A549 (cell line): ENCODE measurements around the gene TMEM183A. TPM values are rescaled to one million over a fixed set of nuclear protein-coding genes. Genes with fewer than 3 reads are reported as not detected.
A peak's percentile ranks its signal among the peaks of the same experiment; 100 is the strongest.

Experiments
- ATAC-seq, 2 experiments: fragments of 200-7000 bp in 1 of 2; fragments of >200 bp in 1 of 2; cut with Nextera tagmentation in 1 of 2; cut with Tn5 transposase in 1 of 2; 3 replicates each; pipeline versions ENCODE4 v1.8.0 to v1.9.1; 2018 to 2020; ENCODE audit warnings: mild to moderate bottlenecking in 1 of 2, moderate library complexity in 1 of 2
- CTCF ChIA-PET: fragments of 300-600 bp; sonication (Branson Sonifier 250); formaldehyde crosslinking; extraction: SDS; loops from one replicate; lab custom pipeline; 2021; ENCODE audit warnings: antibody characterized with exemption, inconsistent platforms; lab: Yijun Ruan, JAX
- POLR2A ChIA-PET: fragments of 350-600 bp; formaldehyde crosslinking; extraction: SDS; loops from one replicate; lab custom pipeline; 2021; ENCODE audit warnings: antibody characterized with exemption, inconsistent platforms; lab: Yijun Ruan, JAX
- DNase-seq, 2 experiments: peaks; one replicate each; pipeline versions ENCODE4 v3.0.0 to v3.0.0-alpha.2; 2011 to 2016; ENCODE audit warnings: low read depth in 1 of 2, low spot score in 1 of 2
- FAIRE-seq: peaks from 2 replicates; lab custom pipeline; 2011; peaks lifted over from hg19 to GRCh38; lab: Jason Lieb, UNC
- H3K27ac ChIP-seq, 2 experiments: fragments of >200 bp; sonication (Bioruptor Twin); formaldehyde crosslinking; 3 replicates each; pipeline ENCODE4 v1.5.1; 2016 to 2017
- H3K4me1 ChIP-seq: fragments of >200 bp; sonication (Bioruptor Twin); formaldehyde crosslinking; 3 replicates; pipeline ENCODE4 v1.6.1; 2016
- H3K4me2 ChIP-seq: fragments of >200 bp; sonication (Bioruptor Twin); formaldehyde crosslinking; 3 replicates; pipeline ENCODE4 v1.6.1; 2016
- H3K4me3 ChIP-seq: fragments of >200 bp; sonication (Bioruptor Twin); formaldehyde crosslinking; 3 replicates; pipeline ENCODE4 v1.5.1; 2016
- H3K9me3 ChIP-seq: fragments of >200 bp; sonication (Bioruptor Twin); formaldehyde crosslinking; 3 replicates; pipeline ENCODE4 v1.6.1; 2016
- BCL3 ChIP-seq: fragments of >200 bp; sonication (Bioruptor Twin); formaldehyde crosslinking; IDR thresholded peaks from 3 replicates; pipeline ENCODE4 v1.6.1; 2016
- BHLHE40 ChIP-seq: IDR thresholded peaks from 2 replicates; pipeline ENCODE4 v1.6.1; 2012; ENCODE audit warnings: low read depth, low read length, inconsistent platforms
- CBX2 ChIP-seq: fragments of 200-600 bp; sonication (generic); IDR thresholded peaks from 2 replicates; pipeline ENCODE4 v1.6.1; 2016; ENCODE audit warnings: low read depth, mild to moderate bottlenecking, borderline replicate concordance
- CEBPB ChIP-seq, 2 experiments: fragments of >200 bp in 1 of 2; sonication (Bioruptor Twin) in 1 of 2; formaldehyde crosslinking in 1 of 2; IDR thresholded peaks; 2 replicates each; pipeline ENCODE4 v1.6.1; 2012 to 2016
- CHD4 ChIP-seq: fragments of 200-600 bp; sonication (generic); IDR thresholded peaks from 2 replicates; pipeline ENCODE4 v1.6.1; 2016; ENCODE audit warnings: antibody characterized with exemption, mild to moderate bottlenecking, borderline replicate concordance
- CTCF ChIP-seq: fragments of >200 bp; sonication (Bioruptor Twin); formaldehyde crosslinking; IDR thresholded peaks from 3 replicates; pipeline ENCODE4 v1.5.1; 2016
- EHF ChIP-seq: fragments of 250-450 bp; sonication (Bioruptor Pico); IDR thresholded peaks from 2 replicates; pipeline ENCODE4 v1.5.0; 2020; ENCODE audit warnings: mild to moderate bottlenecking
- EHMT2 ChIP-seq: fragments of 200-600 bp; sonication (generic); IDR thresholded peaks from 2 replicates; pipeline ENCODE4 v1.6.1; 2016; ENCODE audit warnings: antibody characterized with exemption, low read depth, mild to moderate bottlenecking, moderate library complexity
- FOSL2 ChIP-seq, 2 experiments: fragments of 450-650 bp in 1 of 2; fragments of >200 bp in 1 of 2; sonication (Bioruptor Twin) in 1 of 2; formaldehyde crosslinking; IDR thresholded peaks; 2 replicates each; pipeline versions ENCODE4 v1.5.0 to v1.6.1; 2016 to 2020; ENCODE audit warnings: mild to moderate bottlenecking in 1 of 2, moderate library complexity in 1 of 2
- HES2 ChIP-seq: fragments of >200 bp; sonication (Bioruptor Twin); formaldehyde crosslinking; IDR thresholded peaks from 2 replicates; pipeline ENCODE4 v1.6.1; 2016
- HOXB13 ChIP-seq: fragments of 250-450 bp; sonication (Bioruptor Pico); IDR thresholded peaks from 2 replicates; pipeline ENCODE4 v1.5.0; 2020; ENCODE audit warnings: low read depth, mild to moderate bottlenecking, moderate library complexity
- MAZ ChIP-seq: fragments of 150-350 bp; IDR thresholded peaks from 2 replicates; pipeline ENCODE4 v1.6.1; 2014; ENCODE audit warnings: antibody characterized with exemption, low read depth, low read length, borderline replicate concordance
- NFE2L2 ChIP-seq: fragments of 150-350 bp; conservative IDR thresholded peaks from 2 replicates; pipeline ENCODE4 v1.6.1; 2014; ENCODE audit warnings: low read length
- POLR2A ChIP-seq: IDR thresholded peaks from 2 replicates; pipeline ENCODE4 v1.6.1; 2012; ENCODE audit warnings: mild to moderate bottlenecking, low read length
- POLR2AphosphoS2 ChIP-seq: conservative IDR thresholded peaks from 2 replicates; pipeline ENCODE4 v1.6.1; 2012; ENCODE audit warnings: low read length, improper control_type of control experiment, inconsistent platforms
- ZSCAN20 ChIP-seq: fragments of 250-450 bp; sonication (Bioruptor Pico); IDR thresholded peaks from 2 replicates; pipeline ENCODE4 v1.8.0; 2022; ENCODE audit warnings: mild to moderate bottlenecking, moderate library complexity
- WGBS: methylation state at CpG from one replicate; pipeline ENCODE4 v1.1.6; 2017; ENCODE audit errors: missing lambda C conversion rate; 5-methylcytosine and 5-hydroxymethylcytosine counted together
- polyA plus RNA-seq, 4 experiments: library from polyadenylated mRNA; depleted of rRNA in 3 of 4; stranded (reverse); fragments of >200 nt; fragmentation: RNase III in 1 of 4; extraction: RNeasy Plus Mini Kit Qiagen cat#74134 plus additional on column Dnase treatment in 1 of 4; gene quantifications; 2 replicates in 3 of 4; 3 replicates in 1 of 4; pipeline ENCODE4 v1.2.3, GENCODE V29; 2011 to 2017
- TF ChIP-seq, protein P1 (sequence below): IDR thresholded peaks from 2 replicates; pipeline ENCODE4 v1.6.1; 2012; ENCODE audit warnings: low read depth, borderline replicate concordance
- TF ChIP-seq, protein P2 (sequence below): fragments of 200-600 bp; sonication (generic); IDR thresholded peaks from 2 replicates; pipeline ENCODE4 v1.6.1; 2016; ENCODE audit warnings: antibody characterized with exemption, mild to moderate bottlenecking, moderate library complexity

Gene TMEM183A
- polyA plus RNA-seq, 2 of the 4 experiments (the other 2 are of a cell fraction) = 48.4 to 114 TPM

- DNase-seq (no peak), FAIRE-seq (no peak), ATAC-seq (peak; percentile 19 to 44; a peak in 5 of 6 replicates)
- peak overlapping the region; percentile 91 for H3K4me2 ChIP-seq
- 6% methylated on average over 10 of the region's 10 CpGs for WGBS
- H3K4me3 ChIP-seq = peak overlapping the region; percentile 96
- peak overlapping the region; percentile 54 to 97; a peak in 5 of 6 replicates for H3K27ac ChIP-seq
- POLR2A ChIA-PET = interaction anchor here (0.6 to 1.3 kb wide), 2 partner anchors 48 to 618 kb away, joined by 3 to 5 read pairs; partner anchors contain the start of gene TMEM183A
- CTCF ChIA-PET = interaction anchor here (0.7 to 1.8 kb wide), 3 partner anchors 11 to 17 kb away, joined by 3 to 5 read pairs (median 3); no protein-coding TSS in a partner anchor
- H3K4me1 ChIP-seq = peaks cover 33% of the 10 kb centered on the region
- no peaks in the 10 kb centered on the region for H3K9me3 ChIP-seq
- no peak for TF ChIP-seq ZSCAN20 (CRISPR knock-in tag)
- no peak for TF ChIP-seq EHF (CRISPR knock-in tag)
- TF ChIP-seq, protein P1, sequence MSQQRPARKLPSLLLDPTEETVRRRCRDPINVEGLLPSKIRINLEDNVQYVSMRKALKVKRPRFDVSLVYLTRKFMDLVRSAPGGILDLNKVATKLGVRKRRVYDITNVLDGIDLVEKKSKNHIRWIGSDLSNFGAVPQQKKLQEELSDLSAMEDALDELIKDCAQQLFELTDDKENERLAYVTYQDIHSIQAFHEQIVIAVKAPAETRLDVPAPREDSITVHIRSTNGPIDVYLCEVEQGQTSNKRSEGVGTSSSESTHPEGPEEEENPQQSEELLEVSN = no peak
- no peak for TF ChIP-seq BCL3
- TF ChIP-seq, all 56 proteins: peak for 0
Observed at GRCh38 chr1:202958544-202959275, 48.5 kb upstream of the TMEM183A start.

DNA sequence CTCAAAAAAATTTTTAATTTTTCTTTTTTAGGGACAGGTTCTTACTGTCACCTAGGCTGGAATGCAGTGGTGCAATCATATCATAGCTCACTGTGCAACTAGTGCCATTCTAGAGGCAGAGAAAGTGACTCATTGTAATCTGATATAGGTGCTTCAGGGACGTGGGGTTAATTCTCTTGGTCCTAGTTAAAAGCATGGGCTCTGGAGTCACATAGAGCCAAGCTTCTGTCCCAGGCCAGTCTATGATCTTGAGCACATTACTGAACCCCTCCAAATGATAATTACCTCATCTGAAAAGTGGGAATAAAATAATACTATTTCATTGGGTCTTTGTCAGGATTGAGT, 47.9 kb upstream of the TMEM183A start:
- no peaks in the 10 kb centered on the region for H3K9me3 ChIP-seq
- CTCF ChIA-PET = interaction anchor here (0.7 to 1.8 kb wide), 3 partner anchors 11 to 16 kb away, joined by 3 to 5 read pairs (median 3); no protein-coding TSS in a partner anchor
- peak overlapping the region; percentile 91 for H3K4me2 ChIP-seq
- WGBS = 5% methylated on average over 1 of the region's 1 CpG
- ATAC-seq (peak; percentile 31 to 54; a peak in 4 of 6 replicates), FAIRE-seq (no peak), DNase-seq (peak; percentile 37 to 64)
- 0 out of 6 replicates have a peak overlapping the region, but pooled peaks of 1 of the 2 experiments have one; percentile 6 for H3K27ac ChIP-seq
- H3K4me3 ChIP-seq = no peak overlapping the region
- no peak for TF ChIP-seq HES2
- TF ChIP-seq MAZ = no peak
- TF ChIP-seq EHMT2 = no peak
- peak in 1 of 2 experiments; percentile 47; a peak in 1 of 4 replicates for TF ChIP-seq CEBPB (IDR thresholded peaks at IDR 0.05)
- no peak for TF ChIP-seq EHF (CRISPR knock-in tag)
- TF ChIP-seq CTCF = no peak
- no peak for TF ChIP-seq FOSL2 (IDR thresholded peaks at IDR 0.05)
- peak; percentile 61 for TF ChIP-seq FOSL2 (CRISPR knock-in tag; IDR thresholded peaks at IDR 0.05)
- no peak for TF ChIP-seq CBX2
- POLR2A ChIA-PET = interaction anchor here (0.6 to 1.3 kb wide), 2 partner anchors 48 to 618 kb away, joined by 3 to 5 read pairs; partner anchors contain the start of gene TMEM183A
- peaks cover 27% of the 10 kb centered on the region for H3K4me1 ChIP-seq

DNA sequence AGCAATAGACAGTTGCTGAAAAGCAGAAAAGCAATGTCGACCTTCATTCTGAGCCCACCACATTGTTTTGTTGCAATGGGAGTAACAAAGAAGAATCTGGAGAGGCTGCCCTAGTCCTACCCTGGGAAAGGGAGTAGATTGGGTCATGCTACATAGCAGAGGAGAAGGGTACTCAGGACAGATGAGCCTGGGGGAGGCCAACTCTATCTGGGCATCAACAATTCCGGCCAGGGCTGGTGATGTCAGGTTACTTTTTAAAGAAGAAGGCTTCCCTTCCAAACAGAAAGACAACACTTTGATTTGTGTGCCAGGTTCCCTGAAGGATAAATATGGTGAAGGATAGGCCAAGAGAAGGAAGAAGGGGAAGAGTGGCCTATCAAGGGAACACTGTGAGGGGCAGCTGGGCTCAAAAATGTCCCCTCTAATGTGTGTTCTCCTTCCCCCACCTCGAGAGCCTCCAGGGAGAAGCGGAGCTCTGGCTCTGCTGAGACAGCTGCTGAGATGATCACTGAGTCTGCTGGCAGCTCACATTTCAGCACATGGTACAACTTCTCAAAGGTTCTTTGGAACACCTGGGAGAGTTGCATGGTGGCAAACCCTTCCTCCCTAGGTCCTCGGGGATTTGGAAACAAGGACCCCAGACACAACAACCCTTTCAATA, 45.8 kb upstream of the TMEM183A start:
- WGBS = 73% methylated on average over 5 of the region's 5 CpGs
- no peak for FAIRE-seq
- no peak for TF ChIP-seq BHLHE40
- TF ChIP-seq, protein P2, sequence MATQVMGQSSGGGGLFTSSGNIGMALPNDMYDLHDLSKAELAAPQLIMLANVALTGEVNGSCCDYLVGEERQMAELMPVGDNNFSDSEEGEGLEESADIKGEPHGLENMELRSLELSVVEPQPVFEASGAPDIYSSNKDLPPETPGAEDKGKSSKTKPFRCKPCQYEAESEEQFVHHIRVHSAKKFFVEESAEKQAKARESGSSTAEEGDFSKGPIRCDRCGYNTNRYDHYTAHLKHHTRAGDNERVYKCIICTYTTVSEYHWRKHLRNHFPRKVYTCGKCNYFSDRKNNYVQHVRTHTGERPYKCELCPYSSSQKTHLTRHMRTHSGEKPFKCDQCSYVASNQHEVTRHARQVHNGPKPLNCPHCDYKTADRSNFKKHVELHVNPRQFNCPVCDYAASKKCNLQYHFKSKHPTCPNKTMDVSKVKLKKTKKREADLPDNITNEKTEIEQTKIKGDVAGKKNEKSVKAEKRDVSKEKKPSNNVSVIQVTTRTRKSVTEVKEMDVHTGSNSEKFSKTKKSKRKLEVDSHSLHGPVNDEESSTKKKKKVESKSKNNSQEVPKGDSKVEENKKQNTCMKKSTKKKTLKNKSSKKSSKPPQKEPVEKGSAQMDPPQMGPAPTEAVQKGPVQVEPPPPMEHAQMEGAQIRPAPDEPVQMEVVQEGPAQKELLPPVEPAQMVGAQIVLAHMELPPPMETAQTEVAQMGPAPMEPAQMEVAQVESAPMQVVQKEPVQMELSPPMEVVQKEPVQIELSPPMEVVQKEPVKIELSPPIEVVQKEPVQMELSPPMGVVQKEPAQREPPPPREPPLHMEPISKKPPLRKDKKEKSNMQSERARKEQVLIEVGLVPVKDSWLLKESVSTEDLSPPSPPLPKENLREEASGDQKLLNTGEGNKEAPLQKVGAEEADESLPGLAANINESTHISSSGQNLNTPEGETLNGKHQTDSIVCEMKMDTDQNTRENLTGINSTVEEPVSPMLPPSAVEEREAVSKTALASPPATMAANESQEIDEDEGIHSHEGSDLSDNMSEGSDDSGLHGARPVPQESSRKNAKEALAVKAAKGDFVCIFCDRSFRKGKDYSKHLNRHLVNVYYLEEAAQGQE = no peak
- TF ChIP-seq CEBPB (IDR thresholded peaks at IDR 0.05) = no peak
- TF ChIP-seq EHF (CRISPR knock-in tag) = no peak
- TF ChIP-seq POLR2A = no peak
- no peak for TF ChIP-seq NFE2L2
- TF ChIP-seq CBX2 = no peak
- no peak for TF ChIP-seq HOXB13 (CRISPR knock-in tag)
- no peak for TF ChIP-seq CHD4
- TF ChIP-seq POLR2AphosphoS2 = no peak
- CTCF ChIA-PET = no interaction called here
- POLR2A ChIA-PET = no interaction called here
- Histone ChIP-seq H3K4me1 (peaks cover 24% of the 10 kb centered on the region), H3K4me3 (no peak overlapping the region), H3K27ac (no peak overlapping the region), H3K4me2 (no peak overlapping the region), H3K9me3 (no peaks in the 10 kb centered on the region)
- DNase-seq = no peak
- no peak for ATAC-seq
